Measurements from ENCODE around the gene PRAC1.

The PRAC1 gene

DNA sequence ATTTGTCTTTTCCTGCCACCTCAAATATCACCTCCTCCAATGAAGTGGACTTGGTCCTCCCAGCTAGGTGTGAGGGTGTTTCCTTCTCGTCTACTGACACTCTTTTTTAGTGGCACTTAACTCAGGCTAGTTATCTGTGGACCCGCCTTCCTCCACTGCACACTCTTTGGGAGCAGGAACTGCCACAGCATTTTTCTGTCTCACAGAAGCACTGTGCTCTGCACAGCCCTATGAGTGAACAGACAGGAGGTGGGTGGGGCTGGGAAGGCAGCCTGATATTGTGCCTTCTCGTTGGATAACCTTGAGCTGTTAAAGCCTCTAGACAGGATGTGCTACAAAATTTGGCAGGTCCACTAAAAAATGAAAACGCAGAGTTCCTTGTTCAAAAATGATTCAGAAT, 38.1 kb upstream of the PRAC1 start:
- no peak for DNase-seq
- H3K4me1 Mint-ChIP-seq = peaks cover 6% of the 10 kb centered on the region
- no peaks in the 10 kb centered on the region for H3K36me3 Mint-ChIP-seq (ENCODE audit: low read depth)
- no peaks in the 10 kb centered on the region for H3K9me3 Mint-ChIP-seq
- no peak overlapping the region for H3K4me3 Mint-ChIP-seq
- H3K27me3 Mint-ChIP-seq (ENCODE audit: low read depth, poor library complexity) = peaks cover 100% of the 10 kb centered on the region
- TF ChIP-seq, protein P1, sequence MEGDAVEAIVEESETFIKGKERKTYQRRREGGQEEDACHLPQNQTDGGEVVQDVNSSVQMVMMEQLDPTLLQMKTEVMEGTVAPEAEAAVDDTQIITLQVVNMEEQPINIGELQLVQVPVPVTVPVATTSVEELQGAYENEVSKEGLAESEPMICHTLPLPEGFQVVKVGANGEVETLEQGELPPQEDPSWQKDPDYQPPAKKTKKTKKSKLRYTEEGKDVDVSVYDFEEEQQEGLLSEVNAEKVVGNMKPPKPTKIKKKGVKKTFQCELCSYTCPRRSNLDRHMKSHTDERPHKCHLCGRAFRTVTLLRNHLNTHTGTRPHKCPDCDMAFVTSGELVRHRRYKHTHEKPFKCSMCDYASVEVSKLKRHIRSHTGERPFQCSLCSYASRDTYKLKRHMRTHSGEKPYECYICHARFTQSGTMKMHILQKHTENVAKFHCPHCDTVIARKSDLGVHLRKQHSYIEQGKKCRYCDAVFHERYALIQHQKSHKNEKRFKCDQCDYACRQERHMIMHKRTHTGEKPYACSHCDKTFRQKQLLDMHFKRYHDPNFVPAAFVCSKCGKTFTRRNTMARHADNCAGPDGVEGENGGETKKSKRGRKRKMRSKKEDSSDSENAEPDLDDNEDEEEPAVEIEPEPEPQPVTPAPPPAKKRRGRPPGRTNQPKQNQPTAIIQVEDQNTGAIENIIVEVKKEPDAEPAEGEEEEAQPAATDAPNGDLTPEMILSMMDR (IDR thresholded peaks at IDR 0.05) = no peak
- no peak overlapping the region for H3K27ac Mint-ChIP-seq

DNA sequence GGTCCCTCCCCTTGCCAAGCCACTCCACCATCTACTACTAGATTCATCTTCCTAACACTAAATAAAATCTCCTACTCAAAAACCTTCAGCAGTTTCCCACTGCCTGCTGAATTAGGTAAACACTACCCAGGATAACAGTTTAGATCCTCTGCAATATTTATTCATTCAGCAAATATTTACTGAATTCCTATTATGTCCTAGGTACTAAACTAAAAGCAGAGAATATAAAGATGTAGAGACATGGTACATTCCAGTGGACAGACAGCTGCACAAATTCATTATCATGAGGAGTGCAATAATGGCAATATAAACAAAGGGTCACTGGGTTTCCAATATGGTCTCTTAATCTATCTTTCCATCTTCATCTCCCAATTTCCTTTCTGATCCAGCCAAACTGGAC, 37.0 kb upstream of the PRAC1 start:
- H3K9me3 Mint-ChIP-seq = no peaks in the 10 kb centered on the region
- TF ChIP-seq, protein P1 (IDR thresholded peaks at IDR 0.05) = no peak
- H3K36me3 Mint-ChIP-seq (ENCODE audit: low read depth) = no peaks in the 10 kb centered on the region
- no peak overlapping the region for H3K4me3 Mint-ChIP-seq
- H3K4me1 Mint-ChIP-seq = peaks cover 9% of the 10 kb centered on the region
- H3K27ac Mint-ChIP-seq = no peak overlapping the region
- peaks cover 100% of the 10 kb centered on the region for H3K27me3 Mint-ChIP-seq (ENCODE audit: low read depth, poor library complexity)
- no peak for DNase-seq

DNA sequence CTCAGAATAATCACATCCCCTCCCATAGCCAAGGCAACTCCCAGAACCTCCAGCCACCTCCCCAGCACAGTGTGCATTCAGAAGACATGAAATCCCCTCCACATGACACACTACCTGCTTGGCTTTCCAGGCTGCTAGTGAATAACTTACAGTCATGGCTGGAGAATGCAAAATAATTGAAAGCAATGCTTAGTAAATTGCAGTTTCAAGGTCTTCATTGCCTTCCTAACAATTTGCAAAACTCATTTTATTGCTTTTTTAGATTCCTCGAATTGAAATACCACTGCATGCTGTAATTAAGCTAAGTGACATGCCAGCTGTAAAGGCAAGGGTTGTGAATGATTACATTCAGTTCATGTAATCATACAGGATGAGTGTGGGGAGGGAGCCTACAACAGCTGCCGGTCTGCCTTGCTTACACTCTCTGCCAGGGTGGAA, 35.2 kb upstream of the PRAC1 start:
- Mint-ChIP-seq H3K27me3 (ENCODE audit: low read depth, poor library complexity) (peaks cover 100% of the 10 kb centered on the region), H3K4me3 (no peak overlapping the region), H3K27ac (no peak overlapping the region), H3K36me3 (ENCODE audit: low read depth) (no peaks in the 10 kb centered on the region), H3K4me1 (peaks cover 20% of the 10 kb centered on the region), H3K9me3 (no peaks in the 10 kb centered on the region)
- TF ChIP-seq, protein P1 (IDR thresholded peaks at IDR 0.05) = no peak
- DNase-seq = no peak

DNA sequence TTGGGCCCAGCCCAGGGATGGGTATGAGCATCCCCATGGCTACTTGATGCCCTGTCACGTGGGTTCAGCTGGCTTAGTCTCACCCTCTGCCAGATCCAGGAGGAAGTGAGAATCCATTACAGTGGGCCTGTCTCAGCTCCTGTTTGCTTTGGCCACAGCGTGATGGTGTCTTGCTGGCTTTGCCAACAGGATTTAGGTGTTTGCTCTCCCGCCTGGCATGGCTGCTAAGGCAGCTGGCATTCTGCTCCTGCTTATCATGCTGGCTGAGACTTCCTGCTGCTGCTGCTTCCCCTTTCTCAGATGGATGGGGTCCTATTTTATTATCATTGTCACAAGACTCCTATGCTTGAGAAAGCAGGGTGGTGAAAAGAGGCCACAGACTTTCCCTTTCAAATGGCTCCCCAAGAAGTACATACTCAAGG, 34.5 kb upstream of the PRAC1 start:
- H3K4me1 Mint-ChIP-seq = peaks cover 27% of the 10 kb centered on the region
- TF ChIP-seq, protein P1 (IDR thresholded peaks at IDR 0.05) = no peak
- H3K27ac Mint-ChIP-seq = no peak overlapping the region
- DNase-seq = no peak
- no peaks in the 10 kb centered on the region for H3K9me3 Mint-ChIP-seq
- peaks cover 100% of the 10 kb centered on the region for H3K27me3 Mint-ChIP-seq (ENCODE audit: low read depth, poor library complexity)
- no peak overlapping the region for H3K4me3 Mint-ChIP-seq
- no peaks in the 10 kb centered on the region for H3K36me3 Mint-ChIP-seq (ENCODE audit: low read depth)

DNA sequence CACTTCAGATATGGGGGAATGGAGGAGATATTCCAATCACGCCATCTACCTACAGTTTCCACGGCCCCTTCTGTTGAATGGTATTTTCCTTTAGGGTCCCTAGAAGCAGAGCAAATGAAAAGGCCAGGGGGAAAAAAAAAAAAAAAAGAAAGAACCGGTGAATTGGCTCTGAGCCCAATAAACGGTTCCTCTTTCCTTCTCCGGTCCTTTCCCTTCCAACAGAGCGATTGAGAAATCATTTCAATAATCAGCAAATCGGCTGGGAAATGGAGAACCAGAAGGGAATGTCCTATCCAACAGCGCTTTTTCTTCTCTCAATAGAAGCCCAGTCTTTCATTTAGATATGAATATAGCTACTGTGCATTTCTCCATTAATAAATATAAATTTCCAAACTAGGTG, 33.0 kb upstream of the PRAC1 start:
- no peak for DNase-seq
- Mint-ChIP-seq H3K9me3 (no peaks in the 10 kb centered on the region), H3K27ac (no peak overlapping the region), H3K4me1 (peaks cover 29% of the 10 kb centered on the region), H3K36me3 (ENCODE audit: low read depth) (no peaks in the 10 kb centered on the region), H3K4me3 (peak overlapping the region; percentile 45), H3K27me3 (ENCODE audit: low read depth, poor library complexity) (peaks cover 100% of the 10 kb centered on the region)
- TF ChIP-seq, protein P1 (IDR thresholded peaks at IDR 0.05) = no peak

DNA sequence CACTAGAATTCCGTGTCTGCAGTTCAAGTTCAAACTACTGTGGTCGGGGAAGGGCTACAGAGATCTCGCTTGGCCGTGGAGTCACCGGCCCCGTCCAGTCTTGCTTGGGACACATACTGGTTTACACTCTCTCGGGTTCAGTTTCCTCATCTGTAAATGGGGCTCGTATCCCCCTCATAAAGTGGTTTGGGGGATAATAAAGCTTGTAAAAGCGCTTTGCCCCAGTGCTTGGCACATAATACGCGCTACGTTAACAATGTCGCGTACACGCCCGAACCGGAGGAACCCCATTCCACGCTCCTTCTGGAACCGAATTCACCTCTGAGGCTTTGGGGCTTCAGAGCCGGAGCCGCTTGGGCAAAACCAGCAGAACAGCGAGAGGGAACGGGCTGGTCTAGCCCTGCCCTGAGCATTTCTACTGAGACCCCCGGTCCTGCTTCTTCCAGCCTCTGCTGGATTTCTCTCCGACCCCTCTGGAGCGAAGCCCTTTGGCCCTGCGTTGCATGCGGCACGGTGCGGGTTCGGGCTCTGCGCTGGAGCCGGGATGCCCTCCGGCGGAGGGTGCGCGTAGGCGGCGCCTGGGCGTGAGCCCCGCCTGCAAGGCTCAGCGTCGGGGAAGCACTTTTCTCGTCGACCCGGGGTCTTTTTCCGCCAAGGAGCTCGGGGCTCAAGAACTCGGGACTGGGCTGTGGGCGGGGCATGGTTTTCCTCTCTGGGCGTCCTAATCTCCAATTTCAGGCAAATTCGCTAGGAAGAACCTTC, 32.4 kb upstream of the PRAC1 start:
- no peak overlapping the region for H3K27ac Mint-ChIP-seq
- TF ChIP-seq, protein P1 (IDR thresholded peaks at IDR 0.05) = no peak
- H3K4me1 Mint-ChIP-seq = peaks cover 29% of the 10 kb centered on the region
- H3K4me3 Mint-ChIP-seq = peak overlapping the region; percentile 45
- peak; percentile 69 for DNase-seq
- no peaks in the 10 kb centered on the region for H3K9me3 Mint-ChIP-seq
- no peaks in the 10 kb centered on the region for H3K36me3 Mint-ChIP-seq (ENCODE audit: low read depth)
- peaks cover 100% of the 10 kb centered on the region for H3K27me3 Mint-ChIP-seq (ENCODE audit: low read depth, poor library complexity)

Data from nephron progenitor cell (in vitro differentiated cells).